Measurements from ENCODE around the gene ARHGEF26.

ARHGEF26 gene

GRCh38 chr3:154301561-154301960 is 180.4 kb downstream of the ARHGEF26 start:
- H3K4me3 ChIP-seq (ENCODE audit: low read length) = no peak overlapping the region
- no peak for DNase-seq (ENCODE audit: low read depth)
- TF ChIP-seq, protein P1, sequence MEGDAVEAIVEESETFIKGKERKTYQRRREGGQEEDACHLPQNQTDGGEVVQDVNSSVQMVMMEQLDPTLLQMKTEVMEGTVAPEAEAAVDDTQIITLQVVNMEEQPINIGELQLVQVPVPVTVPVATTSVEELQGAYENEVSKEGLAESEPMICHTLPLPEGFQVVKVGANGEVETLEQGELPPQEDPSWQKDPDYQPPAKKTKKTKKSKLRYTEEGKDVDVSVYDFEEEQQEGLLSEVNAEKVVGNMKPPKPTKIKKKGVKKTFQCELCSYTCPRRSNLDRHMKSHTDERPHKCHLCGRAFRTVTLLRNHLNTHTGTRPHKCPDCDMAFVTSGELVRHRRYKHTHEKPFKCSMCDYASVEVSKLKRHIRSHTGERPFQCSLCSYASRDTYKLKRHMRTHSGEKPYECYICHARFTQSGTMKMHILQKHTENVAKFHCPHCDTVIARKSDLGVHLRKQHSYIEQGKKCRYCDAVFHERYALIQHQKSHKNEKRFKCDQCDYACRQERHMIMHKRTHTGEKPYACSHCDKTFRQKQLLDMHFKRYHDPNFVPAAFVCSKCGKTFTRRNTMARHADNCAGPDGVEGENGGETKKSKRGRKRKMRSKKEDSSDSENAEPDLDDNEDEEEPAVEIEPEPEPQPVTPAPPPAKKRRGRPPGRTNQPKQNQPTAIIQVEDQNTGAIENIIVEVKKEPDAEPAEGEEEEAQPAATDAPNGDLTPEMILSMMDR (conservative IDR thresholded peaks at IDR 0.05; ENCODE audit: low read length) = no peak

DNA sequence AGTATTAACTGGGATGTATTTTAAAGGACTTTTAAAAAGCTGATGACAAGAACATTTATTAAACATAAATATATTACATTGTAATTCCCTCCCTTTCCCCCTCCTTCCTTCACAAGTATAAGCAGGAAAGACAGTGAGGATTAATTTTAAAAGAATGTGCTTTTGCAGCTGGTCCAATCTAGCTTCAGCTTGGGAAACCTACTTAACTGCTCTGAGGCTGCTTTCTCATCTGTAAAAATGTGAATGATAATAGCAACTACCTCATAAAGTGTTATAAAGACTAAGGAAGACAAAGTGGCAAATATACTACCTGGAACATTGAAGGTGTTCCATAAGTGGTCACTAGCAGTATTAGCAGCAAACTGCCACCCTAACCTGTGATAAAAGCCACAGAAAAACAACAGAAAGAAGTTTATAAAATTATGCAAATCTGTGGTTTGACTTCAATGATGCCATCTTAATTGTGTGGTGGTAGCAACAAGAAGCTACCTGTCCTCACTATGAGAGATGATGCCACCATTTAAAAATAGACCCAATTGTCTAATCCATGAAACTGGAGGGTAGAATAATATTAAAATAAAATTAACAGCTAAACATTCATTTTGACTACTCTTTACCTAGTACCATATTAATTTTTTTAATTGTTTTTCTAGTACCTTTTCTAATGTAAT is 183.1 kb downstream of the ARHGEF26 start:
- no peak overlapping the region for H3K4me3 ChIP-seq (ENCODE audit: low read length)
- peak; percentile 51 for DNase-seq (ENCODE audit: low read depth)
- TF ChIP-seq, protein P1 (conservative IDR thresholded peaks at IDR 0.05; ENCODE audit: low read length) = no peak

DNA sequence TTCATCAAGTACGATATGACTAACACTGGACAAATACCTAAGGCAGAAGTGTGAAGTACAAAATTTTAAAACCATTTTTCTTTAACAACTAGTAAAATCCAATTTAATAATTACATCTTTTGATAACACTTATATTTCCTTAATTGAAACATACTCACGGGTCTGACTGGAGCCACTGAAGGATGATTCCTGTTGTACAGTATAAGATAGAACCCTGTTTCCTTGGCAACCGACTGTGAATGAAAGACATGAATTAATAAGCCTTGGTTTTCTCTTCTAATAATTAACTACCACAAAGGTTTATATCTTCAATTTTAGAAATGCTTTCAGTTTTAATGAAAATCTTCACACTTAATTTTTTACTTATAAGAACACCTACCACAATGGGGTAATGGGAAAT is 183.7 kb downstream of the ARHGEF26 start:
- TF ChIP-seq, protein P1 (conservative IDR thresholded peaks at IDR 0.05; ENCODE audit: low read length) = no peak
- no peak overlapping the region for H3K4me3 ChIP-seq (ENCODE audit: low read length)
- no peak for DNase-seq (ENCODE audit: low read depth)

GRCh38 chr3:154307363-154307762 is 186.2 kb downstream of the ARHGEF26 start:
- H3K4me3 ChIP-seq (ENCODE audit: low read length) = no peak overlapping the region
- TF ChIP-seq, protein P1 (conservative IDR thresholded peaks at IDR 0.05; ENCODE audit: low read length) = no peak
- DNase-seq (ENCODE audit: low read depth) = no peak

All from AG10803 (cell line).